HG02588 (cell line): ENCODE measurements around the gene STARD9.

Experiments used
- ATAC-seq: cut with Tn5 transposase; IDR thresholded peaks from one replicate; pipeline ENCODE4 v1.9.1; 2021; ENCODE audit warnings: mild to moderate bottlenecking, moderate library complexity; ENCODE audit not compliant: unreplicated experiment

Gene STARD9

DNA sequence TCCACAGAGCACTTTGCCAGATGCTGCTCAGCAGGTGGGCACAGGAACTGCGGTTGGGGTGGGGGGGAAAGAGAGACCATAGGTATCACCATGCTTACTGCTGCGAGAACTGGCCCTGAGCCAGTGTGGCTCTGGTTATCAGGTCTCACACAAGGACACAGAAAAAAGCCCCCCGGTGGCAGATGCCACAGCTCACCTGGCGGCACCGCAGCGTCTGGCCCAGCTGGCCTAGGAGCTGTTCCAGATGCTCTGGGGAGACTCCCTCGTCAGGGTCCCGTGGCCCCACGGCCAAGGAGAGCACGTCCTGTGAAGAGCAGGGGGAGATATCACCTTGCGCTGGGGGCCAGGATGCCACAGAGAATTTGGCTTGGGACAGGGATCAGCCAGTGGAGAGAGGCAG is 150.7 kb downstream of the STARD9 start:
- no peak for ATAC-seq

DNA sequence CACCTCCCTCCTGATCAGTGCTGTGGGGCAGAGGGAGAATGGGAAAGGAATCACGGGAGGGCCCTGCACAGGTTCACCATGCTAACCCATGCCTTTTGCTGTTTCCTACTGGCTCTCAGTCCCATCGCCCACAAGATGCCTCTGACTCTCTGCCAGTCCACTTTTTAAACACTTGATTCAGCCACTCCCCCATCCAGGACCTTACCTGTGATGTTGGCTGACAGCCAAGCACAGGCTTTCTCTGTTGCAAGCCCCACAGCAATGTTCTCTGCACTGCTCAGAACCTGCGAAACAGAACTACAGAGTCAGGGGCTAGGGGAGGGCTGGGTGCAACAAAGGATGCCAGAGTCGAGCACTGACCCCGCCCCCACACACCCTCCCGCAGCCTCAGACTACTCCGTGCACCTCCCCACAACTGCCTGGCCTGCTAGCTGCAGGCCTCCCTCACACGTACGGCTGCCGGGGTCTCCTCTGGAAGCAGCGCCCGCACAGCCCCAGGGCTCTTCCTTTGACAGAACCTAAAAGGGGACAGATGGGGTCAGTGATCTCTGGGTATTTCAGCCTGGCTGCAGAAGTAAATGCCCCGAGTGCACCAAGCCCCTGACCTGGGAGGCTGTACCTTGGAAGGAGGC is 152.5 kb downstream of the STARD9 start:
- no peak for ATAC-seq

DNA sequence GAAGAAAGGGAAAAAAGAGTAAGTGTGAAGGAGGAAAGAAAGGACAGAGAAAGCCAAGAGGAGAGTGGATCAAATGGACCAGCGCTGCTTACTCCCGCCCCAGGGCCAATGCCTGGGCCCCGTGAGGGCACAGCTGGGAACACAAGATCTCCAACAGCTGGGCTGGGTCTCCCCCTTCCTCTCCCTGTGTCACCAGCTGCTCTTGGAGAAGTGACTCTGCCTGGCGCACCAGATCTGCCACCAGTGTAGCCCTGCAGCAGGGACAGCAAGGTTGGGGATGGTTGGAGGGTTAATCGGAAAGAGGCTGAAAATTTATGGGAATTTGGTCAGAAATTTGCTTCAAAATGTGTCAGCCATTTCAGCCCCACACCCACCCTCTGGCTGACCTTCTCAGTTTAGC is 153.2 kb downstream of the STARD9 start:
- ATAC-seq = no peak

- ATAC-seq = no peak
Observed at GRCh38 chr15:42728972-42729371, 153.6 kb downstream of the STARD9 start.

GRCh38 chr15:42729409-42729808 is 154.0 kb downstream of the STARD9 start:
- ATAC-seq = no peak

- no peak for ATAC-seq
Observed at GRCh38 chr15:42730135-42730534, 154.7 kb downstream of the STARD9 start.

- no peak for ATAC-seq
Observed at GRCh38 chr15:42730536-42730935, 155.1 kb downstream of the STARD9 start.

DNA sequence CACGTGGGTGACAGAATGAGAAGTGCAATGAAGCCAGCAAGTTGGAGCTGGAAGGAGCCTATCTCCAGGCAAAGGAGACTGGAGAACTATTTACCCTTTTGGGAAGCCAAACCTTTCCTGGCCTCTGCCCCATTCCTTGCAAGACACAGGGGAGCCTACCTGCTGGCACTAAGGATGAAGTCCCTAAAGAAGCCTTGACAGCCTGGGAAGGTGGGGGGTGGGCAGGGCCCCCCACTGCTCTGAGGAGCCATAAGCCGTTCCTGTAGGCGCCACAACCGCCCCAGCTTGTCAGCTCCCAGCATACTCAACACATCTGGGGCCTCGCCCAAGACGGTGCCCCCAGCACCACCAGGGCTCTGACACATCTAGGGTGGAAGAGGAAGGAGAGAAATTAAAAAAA is 156.1 kb downstream of the STARD9 start:
- no peak for ATAC-seq

DNA sequence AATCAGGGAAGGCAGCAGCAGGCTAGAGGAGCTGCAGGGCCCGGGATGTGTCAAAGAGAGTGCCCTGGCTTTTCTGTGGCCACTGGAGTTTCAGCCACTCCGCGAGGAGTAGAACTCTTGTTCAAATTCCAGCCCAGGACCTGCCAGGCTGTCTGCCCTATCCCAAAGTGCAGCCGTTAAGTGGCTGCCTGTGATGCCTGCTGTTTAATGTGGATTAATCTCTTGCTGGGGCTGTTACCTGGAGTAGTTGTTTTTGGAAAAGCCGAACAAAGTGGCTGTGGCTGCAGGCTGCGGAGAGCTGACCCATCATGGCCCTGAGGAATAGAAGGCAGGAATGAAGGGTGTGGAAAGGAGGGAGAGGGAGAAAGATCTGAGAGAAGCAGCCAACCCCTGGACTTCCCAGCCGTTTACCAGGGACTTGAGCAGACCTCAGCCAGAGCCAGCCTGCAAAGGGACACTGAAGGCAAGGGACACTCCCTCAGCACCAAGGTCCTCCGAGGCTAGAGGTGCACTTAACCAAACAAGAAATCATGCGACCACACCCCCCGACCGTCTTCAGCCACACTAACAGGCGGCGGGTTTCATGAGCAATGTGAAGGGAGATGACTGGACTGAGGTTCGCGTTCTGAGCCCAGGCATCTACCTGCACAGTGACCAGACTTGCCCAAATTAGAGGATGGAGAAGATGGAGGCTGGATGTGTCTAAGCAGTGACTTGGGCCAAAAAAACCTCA is 156.9 kb downstream of the STARD9 start:
- no peak for ATAC-seq

DNA sequence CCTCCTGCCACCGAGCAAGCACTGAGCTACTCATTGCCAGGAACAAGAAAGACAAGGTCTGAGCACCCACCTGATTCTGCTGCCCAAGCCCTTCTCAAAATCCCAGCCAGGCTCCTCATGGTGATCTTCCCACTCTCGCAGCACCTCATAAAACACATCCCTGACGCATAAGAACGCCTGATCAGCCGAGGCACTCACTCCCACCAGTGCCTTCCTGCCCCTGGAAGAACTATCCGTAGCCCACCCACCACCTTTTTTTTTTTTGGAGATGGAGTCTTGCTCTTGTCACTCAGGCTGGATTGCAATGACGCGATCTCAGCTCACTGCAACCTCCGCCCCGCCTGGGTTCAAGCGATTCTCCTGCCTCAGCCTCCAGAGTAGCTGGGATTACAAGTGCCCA is 157.6 kb downstream of the STARD9 start:
- no peak for ATAC-seq

GRCh38 chr15:42734076-42734672 is 158.8 kb downstream of the STARD9 start:
- ATAC-seq = no peak

- no peak for ATAC-seq
Observed at GRCh38 chr15:42735382-42736165, 160.2 kb downstream of the STARD9 start.

- no peak for ATAC-seq
Observed at GRCh38 chr15:42736178-42736792, 160.9 kb downstream of the STARD9 start.

GRCh38 chr15:42736793-42737528 is 161.6 kb downstream of the STARD9 start, which contains the start of gene CDAN1:
CDAN1 (minus strand) TSS chr15:42737128; CDS start chr15:42737102, 26 bp downstream.
- peak; percentile 86 for ATAC-seq

GRCh38 chr15:42737529-42738328 is 162.3 kb downstream of the STARD9 start:
- ATAC-seq = no peak

GRCh38 chr15:42741710-42742109 is 166.3 kb downstream of the STARD9 start:
- ATAC-seq = no peak

DNA sequence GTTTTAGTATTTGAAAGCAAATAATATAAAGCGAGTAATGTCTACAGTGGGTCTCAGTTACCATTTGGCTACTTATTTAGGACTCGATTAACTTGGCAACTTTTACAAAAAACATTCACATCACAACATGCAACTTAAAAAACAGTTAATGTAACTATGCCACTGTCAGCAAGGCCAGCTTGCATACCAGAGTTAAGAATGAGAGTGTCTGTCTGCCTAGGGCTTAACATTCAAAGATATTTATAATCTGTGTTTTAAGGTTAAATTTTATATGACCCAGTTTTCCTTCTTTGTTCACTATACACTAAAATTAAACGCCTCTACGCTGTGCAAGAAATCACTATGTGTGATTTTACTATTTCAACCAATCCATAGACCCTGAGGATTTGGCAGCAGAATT is 166.7 kb downstream of the STARD9 start:
- ATAC-seq = no peak

DNA sequence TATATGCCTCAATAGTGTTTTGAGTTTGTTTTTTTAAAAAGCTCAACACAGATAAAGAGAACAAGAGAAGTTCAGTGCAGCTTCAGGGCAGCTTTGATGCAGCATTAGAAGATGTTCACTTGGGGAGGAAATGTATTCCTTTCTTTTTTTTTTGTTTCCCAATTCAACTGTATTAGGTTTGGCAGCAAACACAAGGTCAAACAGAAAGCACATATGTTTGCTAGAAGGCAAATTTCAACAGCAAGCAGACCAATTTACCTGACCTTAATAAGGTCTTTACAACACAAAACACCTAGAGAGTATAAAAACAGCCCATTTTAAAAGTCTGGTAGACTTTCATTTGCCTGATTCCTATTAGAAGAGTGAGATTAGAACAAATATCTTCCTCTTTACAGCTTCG is 168.8 kb downstream of the STARD9 start:
- no peak for ATAC-seq

DNA sequence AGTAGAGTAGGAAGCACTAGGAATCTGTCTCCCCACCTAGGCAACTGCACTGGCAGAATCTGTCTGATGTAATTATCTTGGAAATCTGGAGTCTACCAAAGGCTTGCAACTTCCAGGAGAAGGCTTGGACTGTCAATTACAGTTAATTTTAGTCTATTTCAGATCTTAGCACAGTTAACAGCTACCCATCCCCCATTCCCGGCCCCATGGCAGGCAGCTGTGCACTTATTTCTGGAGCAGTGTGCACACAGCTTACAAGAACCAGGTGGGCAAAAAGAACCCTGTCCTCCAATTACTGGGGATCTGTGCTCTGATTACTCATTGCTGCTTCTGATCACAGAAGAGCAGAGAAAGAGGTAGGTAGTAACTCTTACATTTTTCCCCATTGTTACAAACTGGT is 173.9 kb downstream of the STARD9 start:
- no peak for ATAC-seq
